GM21360 (cell line): ENCODE results near the gene SNAPC4.
"Not testable (repeated sequence)": the region's sequence is repeated elsewhere in the genome, so short reads cannot be mapped to it uniquely, and the experiment has no call there.

ENCODE experiments used
- ATAC-seq: cut with Tn5 transposase; IDR thresholded peaks from one replicate; pipeline ENCODE4 v1.9.1; 2021; ENCODE audit warnings: mild to moderate bottlenecking, moderate library complexity; ENCODE audit not compliant: unreplicated experiment

SNAPC4 gene

GRCh38 chr9:136359774-136360718 is 39.9 kb downstream of the SNAPC4 start:
- ATAC-seq: no peak

GRCh38 chr9:136358888-136359287 is 41.1 kb downstream of the SNAPC4 start:
- no peak for ATAC-seq

- ATAC-seq: no peak
Measured at GRCh38 chr9:136358016-136358415, 42.0 kb downstream of the SNAPC4 start.

- ATAC-seq: no peak
Measured at GRCh38 chr9:136357202-136357725, 42.7 kb downstream of the SNAPC4 start.

GRCh38 chr9:136355616-136356557 is 44.1 kb downstream of the SNAPC4 start:
- ATAC-seq: no peak

GRCh38 chr9:136354592-136355085 is 45.3 kb downstream of the SNAPC4 start:
- no peak for ATAC-seq

- ATAC-seq: no peak
Measured at GRCh38 chr9:136353757-136354488, 46.0 kb downstream of the SNAPC4 start.

- ATAC-seq: no peak
Measured at GRCh38 chr9:136353088-136353487, 46.9 kb downstream of the SNAPC4 start.

GRCh38 chr9:136352682-136353081 is 47.3 kb downstream of the SNAPC4 start:
- no peak for ATAC-seq

GRCh38 chr9:136351868-136352267 is 48.1 kb downstream of the SNAPC4 start:
- ATAC-seq: not testable (repeated sequence)

GRCh38 chr9:136351252-136351800 is 48.6 kb downstream of the SNAPC4 start:
- no peak for ATAC-seq
